NOMO-1 treated with dmso at 0.1 percent for 144 hours (cell line): ENCODE data around the gene GALNT10.

Experiments used
- DNase-seq: peaks from one replicate; lab custom pipeline; 2025; ENCODE audit not compliant: unreplicated experiment; lab: John Stamatoyannopoulos, UW

The GALNT10 gene

GRCh38 chr5:154202379-154203260, 12.1 kb downstream of the GALNT10 start:
- DNase-seq: no peak

- DNase-seq: no peak
Measured at GRCh38 chr5:154203798-154204578, 13.5 kb downstream of the GALNT10 start.

- DNase-seq: no peak
Measured at GRCh38 chr5:154205441-154206117, 15.0 kb downstream of the GALNT10 start.

GRCh38 chr5:154206311-154206710, 15.8 kb downstream of the GALNT10 start:
- DNase-seq: no peak

- no peak for DNase-seq
Measured at GRCh38 chr5:154207204-154207603, 16.7 kb downstream of the GALNT10 start.

GRCh38 chr5:154209591-154210081, 19.1 kb downstream of the GALNT10 start:
- DNase-seq: no peak

- no peak for DNase-seq
Measured at GRCh38 chr5:154210163-154210562, 19.6 kb downstream of the GALNT10 start.

GRCh38 chr5:154211641-154212390, 21.3 kb downstream of the GALNT10 start:
- DNase-seq: no peak

- DNase-seq: no peak
Measured at GRCh38 chr5:154213592-154213991, 23.1 kb downstream of the GALNT10 start.

GRCh38 chr5:154214371-154215106, 24.0 kb downstream of the GALNT10 start:
- no peak for DNase-seq

GRCh38 chr5:154215571-154216325, 25.2 kb downstream of the GALNT10 start:
- DNase-seq: no peak

GRCh38 chr5:154217462-154217861, 26.9 kb downstream of the GALNT10 start:
- no peak for DNase-seq

GRCh38 chr5:154218786-154219185, 28.3 kb downstream of the GALNT10 start:
- DNase-seq: no peak

GRCh38 chr5:154220625-154221024, 30.1 kb downstream of the GALNT10 start:
- DNase-seq: no peak

GRCh38 chr5:154221371-154221896, 30.9 kb downstream of the GALNT10 start:
- DNase-seq: no peak

GRCh38 chr5:154222414-154222813, 31.9 kb downstream of the GALNT10 start:
- no peak for DNase-seq

- no peak for DNase-seq
Measured at GRCh38 chr5:154223320-154223719, 32.8 kb downstream of the GALNT10 start.

GRCh38 chr5:154227090-154227489, 36.6 kb downstream of the GALNT10 start:
- DNase-seq: no peak

- DNase-seq: no peak
Measured at GRCh38 chr5:154228696-154229095, 38.2 kb downstream of the GALNT10 start.
